ENCODE results near the gene IGSF21. TPM values are rescaled to one million over a fixed set of nuclear protein-coding genes. Genes with fewer than 3 reads are reported as not detected.
"Not testable (repeated sequence)": the region's sequence is repeated elsewhere in the genome, so short reads cannot be mapped to it uniquely, and the experiment has no call there.

The IGSF21 gene
- total RNA-seq, 1 donor from 2014 or later = 0.89 TPM

DNA sequence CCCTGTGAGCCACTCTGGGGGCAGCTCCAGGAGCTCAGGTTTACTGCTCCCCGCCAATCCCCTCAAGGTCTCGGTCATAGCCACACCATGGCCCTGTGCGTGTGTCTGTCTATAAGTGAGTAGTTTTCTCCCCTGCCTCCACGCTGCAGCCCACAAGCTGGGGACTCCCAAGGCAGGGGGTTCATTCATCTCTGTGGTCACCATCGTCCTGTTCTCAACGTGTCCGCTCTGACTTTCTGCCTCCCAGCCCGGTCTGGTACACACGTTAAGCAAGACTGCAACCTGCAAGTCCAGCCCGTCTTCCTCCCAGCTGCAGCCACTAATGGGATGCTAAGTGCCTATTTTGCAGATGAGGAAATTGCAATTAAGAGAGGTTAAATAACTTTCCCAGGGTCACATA lies 49.8 kb downstream of the IGSF21 start:
- intact Hi-C loops (cut with DNase I) = no loop called here
- DNase-seq (no peak), ATAC-seq (ENCODE audit: poor library complexity) (no peak)

DNA sequence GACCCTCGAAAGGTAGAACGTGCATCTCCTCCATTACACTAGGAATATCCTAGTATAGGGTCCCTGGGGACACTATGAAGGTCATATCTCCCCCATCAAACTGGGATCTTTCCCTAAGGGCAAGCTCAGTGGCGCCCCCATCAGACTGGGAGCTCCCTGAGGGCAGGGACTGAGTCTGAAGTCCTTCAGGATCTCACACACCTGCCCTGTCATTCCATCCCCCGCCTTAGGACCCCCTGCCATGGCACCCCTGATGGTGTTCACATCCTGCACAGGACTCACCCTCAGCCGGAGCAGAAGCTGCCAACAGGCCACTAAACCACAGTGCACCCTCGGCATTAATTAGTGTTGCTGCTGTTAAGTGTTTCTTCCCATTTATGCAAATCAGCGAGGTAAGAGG lies 50.4 kb downstream of the IGSF21 start:
- ATAC-seq (ENCODE audit: poor library complexity) = no peak
- DNase-seq = no peak
- intact Hi-C loops (cut with DNase I) = no loop called here

DNA sequence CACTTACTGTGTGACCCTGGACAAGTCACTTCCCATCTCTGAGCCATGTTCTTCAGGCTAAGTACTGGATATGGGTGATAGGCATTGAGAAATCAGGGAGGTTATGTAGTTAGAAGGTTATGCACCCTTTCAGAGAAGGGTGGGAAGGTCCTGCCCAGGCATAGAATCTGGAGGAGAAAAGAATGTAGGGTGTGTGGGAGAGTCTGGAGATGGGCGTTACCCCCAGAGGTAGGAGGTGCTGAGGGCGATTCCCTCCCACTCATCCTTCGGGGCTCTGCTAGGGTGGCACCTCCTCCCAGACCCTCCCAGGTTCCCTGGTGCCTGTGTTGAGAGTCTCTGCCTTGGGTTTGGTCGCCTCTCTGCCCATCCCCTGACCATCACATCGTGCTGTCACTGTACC lies 51.1 kb downstream of the IGSF21 start:
- no peak for ATAC-seq (ENCODE audit: poor library complexity)
- no peak for DNase-seq
- intact Hi-C loops (cut with DNase I) = no loop called here

DNA sequence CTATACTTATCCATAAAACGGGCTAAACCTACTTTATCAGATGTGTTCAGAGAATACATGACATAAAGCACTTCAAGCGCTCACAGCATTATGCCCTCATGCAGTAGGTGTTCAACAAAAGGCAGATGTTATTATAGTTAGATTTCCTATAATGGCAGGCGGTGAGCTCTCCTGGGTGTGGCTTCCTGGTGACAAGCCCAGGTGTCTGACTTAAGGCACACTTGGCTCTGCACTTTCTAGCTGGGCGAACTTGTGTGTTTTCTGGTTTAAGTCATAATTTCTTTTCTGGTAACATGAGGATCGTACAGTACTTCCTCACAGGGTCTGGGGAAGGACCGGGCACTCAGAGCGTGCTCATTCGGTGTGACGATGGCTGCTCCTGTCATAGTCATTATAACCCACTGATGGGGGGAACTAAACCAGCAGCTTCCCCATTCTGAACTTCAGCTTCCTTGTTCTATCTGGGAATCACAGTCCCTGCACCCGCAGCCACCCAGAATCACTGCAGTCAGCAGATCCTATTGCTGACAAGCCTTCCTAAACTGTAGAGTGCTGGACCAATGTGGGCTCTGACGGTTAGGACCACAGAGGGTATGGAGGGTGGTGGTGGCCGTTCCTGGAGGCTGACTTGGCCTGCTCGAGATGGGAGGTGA lies 52.8 kb downstream of the IGSF21 start:
- peak; percentile 64 for DNase-seq
- intact Hi-C loops (cut with DNase I) = no loop called here
- peak; percentile 81 for ATAC-seq (ENCODE audit: poor library complexity)

DNA sequence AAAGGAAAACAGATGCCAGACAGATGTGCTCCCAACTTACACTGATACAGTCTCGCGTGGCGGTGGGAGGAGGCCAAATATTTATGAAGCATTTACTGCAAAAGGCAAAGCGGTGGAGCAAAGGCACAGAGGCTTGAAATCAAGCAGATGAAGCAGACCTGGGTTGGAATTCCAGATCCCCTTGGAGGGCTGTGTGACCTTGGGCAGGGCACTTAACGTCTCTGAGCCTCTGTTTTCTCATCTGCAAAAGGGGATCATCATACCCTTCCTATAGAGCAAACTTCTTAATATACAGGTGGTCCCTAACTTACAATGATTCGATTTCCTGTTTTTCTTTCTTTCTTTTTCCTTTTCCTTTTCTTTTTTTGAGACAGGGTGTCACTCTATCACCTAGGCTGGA lies 54.1 kb downstream of the IGSF21 start:
- ATAC-seq (ENCODE audit: poor library complexity) (no peak), DNase-seq (no peak)
- intact Hi-C loops (cut with DNase I) = no loop called here

DNA sequence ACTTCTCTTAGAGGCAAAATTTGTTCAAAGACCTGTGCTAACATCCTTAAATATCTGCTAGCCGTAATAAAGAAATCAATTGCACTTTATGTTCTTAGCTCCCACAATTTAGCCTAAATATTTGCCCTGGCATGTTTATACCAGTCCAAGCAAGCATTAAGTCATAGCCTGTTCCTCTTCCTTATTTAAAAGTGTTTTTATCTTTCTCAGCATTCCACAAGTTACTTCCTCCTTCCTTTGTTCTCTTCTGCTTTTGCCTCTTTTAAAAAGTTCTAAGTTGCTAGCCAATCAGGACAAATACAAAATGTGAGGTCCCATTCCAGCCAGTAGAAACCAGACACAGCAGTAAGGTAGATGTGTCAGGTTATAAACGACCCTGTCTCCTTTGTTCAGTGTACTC lies 58.0 kb downstream of the IGSF21 start:
- intact Hi-C loops (cut with DNase I); DNase-seq; ATAC-seq (ENCODE audit: poor library complexity): not testable (repeated sequence)

DNA sequence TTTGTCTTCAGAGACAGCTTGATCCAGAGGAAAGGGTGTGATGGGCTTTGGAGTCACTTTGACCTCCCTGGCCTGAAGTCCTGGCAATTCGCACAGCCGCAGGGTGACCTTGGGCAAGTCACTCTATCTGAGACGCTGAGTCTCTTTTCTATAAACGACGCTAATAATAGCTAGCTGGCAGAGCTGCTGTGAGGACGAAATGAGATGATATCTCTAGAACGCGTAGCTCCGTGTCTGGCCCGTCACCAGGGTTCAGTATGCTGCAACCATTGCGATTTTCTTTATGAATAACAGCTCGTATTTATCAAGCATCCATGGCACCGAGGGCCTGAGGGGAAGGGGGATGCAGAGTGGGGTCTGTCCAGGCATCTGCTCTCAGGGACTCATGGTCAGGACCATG lies 58.7 kb downstream of the IGSF21 start:
- intact Hi-C loops (cut with DNase I) = no loop called here
- no peak for DNase-seq

DNA sequence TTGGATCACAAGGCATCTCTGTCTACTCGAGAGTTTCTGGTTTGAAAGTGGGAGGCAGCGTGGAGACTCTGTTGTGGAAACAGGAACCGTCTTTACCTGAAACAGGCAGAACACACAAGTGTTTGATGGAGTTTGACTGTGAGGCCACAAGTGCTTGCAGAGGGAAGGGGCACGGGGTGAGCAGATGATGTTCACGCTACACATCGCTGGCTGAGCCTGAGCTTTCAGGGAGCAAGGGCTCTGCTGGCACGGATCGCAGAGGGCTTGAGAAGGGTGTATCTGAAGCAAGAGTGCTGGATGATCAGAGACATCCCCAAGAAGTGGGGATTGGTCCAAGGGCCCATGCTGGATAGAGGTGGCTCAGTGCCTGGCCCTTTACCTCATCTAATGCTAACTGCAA lies 59.3 kb downstream of the IGSF21 start:
- DNase-seq (no peak), ATAC-seq (ENCODE audit: poor library complexity) (no peak)
- intact Hi-C loops (cut with DNase I) = no loop called here

More for the DNA sequence above, 58.7 kb downstream of the IGSF21 start:
- peak; percentile 48 for ATAC-seq (ENCODE audit: poor library complexity)

DNA sequence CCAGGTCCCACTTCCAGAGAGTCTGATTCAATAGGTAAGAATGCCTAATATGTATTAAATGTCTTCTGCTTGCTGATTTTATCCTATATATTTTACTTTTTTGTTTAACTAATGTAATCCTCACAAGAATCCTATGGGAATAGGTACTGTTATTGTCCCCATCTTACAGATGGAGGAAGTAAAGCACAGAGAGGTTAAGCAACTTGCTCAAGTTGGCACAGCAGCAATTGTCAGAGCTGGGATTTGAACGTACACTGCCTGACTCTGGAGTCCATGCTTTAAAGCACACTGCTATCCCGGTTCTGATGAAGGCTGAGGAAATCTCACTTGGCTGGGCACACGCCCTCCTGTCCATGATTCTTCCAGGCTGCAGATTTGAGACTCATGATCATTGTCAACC lies 62.8 kb downstream of the IGSF21 start:
- no peak for ATAC-seq (ENCODE audit: poor library complexity)
- intact Hi-C loops (cut with DNase I) = no loop called here
- DNase-seq = no peak

DNA sequence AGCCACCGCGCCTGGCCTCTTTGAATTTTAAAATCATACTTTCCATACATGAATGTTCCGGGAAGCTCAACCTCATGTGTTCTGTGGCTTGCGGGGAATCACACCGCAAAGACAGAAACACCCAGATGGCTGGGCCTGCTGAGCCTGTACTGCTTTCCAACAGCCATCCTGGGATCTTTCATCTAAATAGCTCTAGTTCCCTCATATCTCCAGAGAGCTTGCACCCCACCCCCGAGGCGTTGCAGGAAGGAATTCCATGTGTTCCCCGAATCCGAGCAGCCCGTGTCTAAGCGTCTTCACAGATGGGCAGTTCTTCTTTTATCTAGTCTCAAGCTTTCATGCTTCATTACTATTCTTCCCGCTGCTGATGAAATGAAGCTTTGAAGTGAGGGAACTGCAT lies 66.4 kb downstream of the IGSF21 start:
- intact Hi-C loops (cut with DNase I) = no loop called here
- ATAC-seq (ENCODE audit: poor library complexity) (no peak), DNase-seq (no peak)

DNA sequence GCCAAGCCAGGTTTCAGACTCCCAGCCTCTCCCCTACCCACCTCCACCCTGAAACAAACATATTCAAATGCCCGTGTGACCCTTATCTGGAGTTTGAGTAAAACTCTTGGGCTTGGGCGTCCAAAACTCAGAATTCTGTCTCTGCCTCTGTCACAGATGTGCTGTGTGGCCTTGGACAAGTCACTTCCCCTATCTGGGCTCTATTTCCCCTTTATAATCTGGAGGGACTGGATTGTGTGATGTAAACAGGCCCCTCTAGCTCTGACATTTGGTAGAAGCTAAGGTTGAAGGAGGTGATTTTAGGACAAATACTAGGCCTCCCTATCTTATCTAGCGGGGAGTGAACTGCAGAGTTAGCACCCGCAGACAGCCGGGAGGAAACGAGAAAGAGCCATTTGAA lies 67.5 kb downstream of the IGSF21 start:
- no peak for ATAC-seq (ENCODE audit: poor library complexity)
- intact Hi-C loops (cut with DNase I) = no loop called here

DNA sequence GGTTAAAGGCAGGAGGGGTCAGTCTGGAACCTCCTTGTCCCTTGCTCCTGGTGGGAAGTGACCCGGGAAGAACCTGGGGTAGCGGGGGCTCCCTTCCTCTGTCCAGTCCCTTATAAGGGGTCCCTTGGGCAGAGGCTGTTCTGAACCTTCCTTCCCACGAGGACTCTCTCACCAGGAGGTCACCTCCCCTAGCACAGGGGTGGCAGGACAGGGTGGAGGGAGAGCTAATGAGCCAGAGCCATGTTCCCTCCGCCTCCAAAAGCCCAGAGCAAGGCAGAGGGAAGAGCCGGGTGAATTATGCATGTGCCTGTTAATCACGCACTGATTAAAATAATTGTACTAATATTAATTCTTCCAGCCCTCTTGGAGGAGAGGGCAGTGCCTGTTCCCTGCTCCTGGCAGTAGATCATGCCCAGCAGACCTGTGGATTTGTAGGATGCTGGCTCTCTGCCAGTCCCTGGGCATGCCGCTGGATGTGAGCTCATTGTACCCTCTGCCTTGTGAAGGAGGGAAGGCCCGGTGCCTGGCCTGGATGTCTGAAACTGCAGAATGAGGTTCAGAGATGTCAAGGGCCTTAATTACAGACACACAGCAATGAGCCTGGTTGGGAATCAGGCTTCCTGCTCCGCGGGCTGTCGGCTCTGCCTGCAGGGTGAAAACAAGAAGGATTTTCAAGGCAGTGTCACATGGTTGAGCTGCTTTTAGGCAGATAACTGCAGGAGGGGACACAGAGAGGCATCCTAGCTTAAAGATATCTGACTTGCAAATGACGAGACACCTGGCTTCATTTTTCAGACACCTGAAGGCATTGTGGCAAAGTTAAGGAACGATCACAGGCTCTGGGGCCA lies 68.2 kb downstream of the IGSF21 start:
- peak; percentile 73 for ATAC-seq (ENCODE audit: poor library complexity)
- peak; percentile 64 for DNase-seq
- intact Hi-C loops (cut with DNase I) = no loop called here

More for the DNA sequence above, 67.5 kb downstream of the IGSF21 start:
- DNase-seq = no peak

DNA sequence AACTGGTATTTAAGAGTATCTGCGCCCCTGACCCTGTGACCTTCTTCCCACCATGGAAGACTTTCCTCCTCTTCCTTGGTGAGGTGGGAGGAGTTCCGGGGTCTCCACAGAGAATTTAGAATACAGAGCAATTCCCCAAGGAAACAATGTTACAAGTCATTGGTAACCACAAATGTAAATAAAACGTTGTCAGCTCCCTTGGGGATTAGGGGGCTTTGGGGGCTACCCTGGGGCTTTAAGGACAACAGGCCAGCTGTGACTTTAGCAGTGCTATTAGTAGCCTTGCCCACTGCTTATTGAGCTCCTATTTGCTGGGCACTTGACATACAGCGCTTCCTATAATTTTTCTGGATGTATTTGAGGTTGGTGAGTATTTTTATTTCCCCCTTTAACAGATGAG lies 69.0 kb downstream of the IGSF21 start:
- no peak for ATAC-seq (ENCODE audit: poor library complexity)
- no peak for DNase-seq
- intact Hi-C loops (cut with DNase I) = no loop called here

DNA sequence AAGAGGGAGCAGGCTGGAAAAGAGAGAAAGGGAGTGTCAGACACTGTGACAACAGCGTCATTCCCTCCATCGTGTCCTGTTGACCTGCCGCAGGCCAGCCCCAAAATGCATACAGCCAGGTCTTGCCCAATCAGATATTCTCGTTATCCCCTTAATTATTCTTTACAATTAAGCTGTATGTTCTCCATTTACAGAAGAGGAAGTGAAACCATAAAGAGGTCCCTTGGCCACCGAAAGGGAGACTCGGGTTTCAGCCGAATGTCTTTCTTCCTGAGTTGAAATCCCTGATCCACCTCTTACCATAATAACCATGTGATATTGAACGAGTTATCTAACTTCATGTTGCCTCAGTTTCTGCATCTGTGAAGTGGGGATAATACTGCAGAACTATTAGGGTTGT lies 70.5 kb downstream of the IGSF21 start:
- intact Hi-C loops (cut with DNase I) = no loop called here
- no peak for ATAC-seq (ENCODE audit: poor library complexity)

DNA sequence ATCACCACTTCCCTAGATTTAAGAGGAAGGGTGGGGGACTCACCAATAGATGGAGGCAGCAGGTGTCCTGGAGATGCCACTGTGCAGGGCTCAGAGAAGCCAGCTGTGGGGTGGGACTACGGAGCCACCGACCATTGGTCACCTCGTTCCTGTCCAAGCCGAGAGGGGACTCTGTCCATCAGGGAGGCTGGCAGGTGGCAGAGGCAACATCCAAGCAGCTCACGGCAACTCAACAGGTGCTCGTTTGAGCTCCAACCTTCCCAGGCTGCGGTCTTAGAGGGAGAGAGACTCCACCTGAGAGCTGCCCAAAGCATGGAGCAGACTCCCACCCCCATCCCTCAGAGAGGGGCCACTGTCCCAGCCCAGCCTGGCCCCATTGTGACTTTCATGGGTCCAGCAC lies 71.4 kb downstream of the IGSF21 start:
- ATAC-seq (ENCODE audit: poor library complexity) (no peak), DNase-seq (no peak)
- intact Hi-C loops (cut with DNase I) = no loop called here

More for the DNA sequence above, 70.5 kb downstream of the IGSF21 start:
- DNase-seq = no peak

DNA sequence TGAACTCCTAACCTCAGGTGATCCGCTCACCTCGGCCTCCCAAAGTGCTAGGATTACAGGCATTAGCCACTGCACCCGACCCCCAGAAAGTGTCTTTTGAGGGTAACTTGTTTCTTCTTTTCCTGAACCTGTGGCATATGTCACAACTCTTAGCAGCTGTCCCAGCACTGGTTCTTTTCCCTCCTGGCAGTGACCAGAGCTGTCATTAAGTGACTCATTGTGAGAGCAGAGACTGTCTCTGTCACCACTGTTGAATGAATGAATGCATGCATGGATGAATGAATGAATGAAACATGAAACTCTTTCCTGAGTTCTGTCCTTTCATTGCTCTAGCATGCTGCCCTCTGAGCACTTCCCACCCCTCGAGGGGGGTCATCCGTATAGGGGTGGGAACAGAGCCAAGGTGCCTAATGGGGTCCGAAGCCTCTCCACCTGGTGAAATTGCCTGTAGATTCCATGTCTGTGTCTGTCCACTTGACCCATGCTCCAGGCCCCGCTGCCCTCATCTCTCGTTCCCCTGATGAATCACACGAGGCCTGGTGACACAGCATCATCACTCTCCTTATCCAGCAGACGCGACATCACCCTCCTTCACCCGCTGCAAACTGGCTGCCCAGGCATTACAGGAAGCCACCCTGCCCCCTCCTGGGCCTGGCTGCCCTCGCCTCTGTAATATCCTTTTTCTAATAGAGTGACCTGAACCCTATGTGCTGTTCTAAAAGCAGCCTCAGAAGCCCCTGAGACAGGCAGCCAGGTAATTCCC lies 75.0 kb downstream of the IGSF21 start:
- no peak for ATAC-seq (ENCODE audit: poor library complexity)
- no peak for DNase-seq
- intact Hi-C loops (cut with DNase I) = no loop called here

DNA sequence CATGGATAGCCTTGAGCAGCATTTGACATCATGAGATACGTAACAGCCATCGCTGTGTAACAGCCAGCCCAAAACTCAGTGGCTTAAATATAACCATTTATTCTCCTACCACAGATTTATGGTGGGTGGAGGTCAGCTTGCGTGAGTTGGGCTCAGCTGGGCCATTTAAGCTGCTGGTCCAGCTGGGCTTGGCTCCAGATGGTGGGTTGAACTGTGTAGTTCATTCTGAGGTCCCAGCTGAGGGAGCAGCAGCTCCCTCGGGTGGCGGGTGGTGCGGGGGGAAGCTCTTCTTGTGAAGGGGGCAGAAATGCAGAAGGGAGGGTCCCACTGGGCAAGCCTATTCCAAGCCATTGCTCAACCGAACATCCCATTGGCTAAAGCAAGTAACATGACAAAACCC lies 75.9 kb downstream of the IGSF21 start:
- intact Hi-C loops (cut with DNase I) = no loop called here
- DNase-seq = no peak
- no peak for ATAC-seq (ENCODE audit: poor library complexity)

DNA sequence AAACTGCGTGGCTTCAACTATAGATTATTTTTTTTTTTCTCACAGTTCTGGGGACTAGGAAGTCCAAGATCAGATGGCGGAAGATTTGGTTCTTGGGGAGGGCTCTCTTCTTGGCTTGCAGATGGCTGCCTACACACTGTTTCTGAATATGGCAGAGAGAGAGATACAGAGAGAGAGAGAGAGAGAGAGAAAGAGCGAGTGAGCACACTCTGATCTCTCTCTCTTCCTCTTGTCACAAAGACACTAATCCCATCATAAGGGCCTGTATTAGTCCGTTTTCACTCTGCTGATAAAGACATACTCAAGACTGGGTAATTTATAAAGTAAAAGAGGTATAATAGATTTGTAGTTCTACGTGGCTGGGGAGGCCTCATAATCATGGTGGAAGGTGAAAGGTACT lies 79.5 kb downstream of the IGSF21 start:
- intact Hi-C loops (cut with DNase I) = no loop called here
- ATAC-seq (ENCODE audit: poor library complexity) = no peak
- DNase-seq = no peak

DNA sequence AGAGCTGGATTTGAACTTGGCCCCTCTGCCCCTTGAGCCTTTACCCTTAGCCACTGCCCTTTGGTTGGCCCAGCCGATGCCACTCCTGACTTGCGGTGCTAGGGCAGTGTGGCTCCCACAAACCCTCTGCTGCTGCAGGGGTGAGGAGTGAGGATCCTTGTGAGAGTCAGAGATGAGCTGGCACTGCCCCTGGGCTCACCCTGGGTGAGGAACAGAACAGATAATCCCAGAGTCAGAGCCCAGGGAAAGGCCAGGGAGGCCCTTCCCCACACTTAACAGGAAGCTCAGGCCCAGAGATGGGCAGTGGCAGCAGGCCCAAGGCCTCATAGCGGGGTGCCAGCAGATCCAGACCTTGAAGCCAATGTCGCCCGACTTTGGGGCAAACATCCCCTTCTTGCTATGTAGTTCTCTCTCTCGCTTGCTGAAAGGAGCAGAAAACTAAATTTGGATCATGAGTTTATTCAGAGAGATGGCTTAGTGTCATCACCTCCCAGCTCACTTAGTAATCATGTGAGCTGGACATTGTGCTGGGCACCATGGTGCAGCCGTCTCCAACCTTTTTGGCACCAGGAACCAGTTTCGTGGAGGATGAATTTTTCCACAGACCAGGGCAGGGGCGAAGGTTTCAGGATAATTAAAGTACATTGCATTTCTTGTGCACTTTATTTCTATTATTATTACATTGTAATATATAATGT lies 81.4 kb downstream of the IGSF21 start:
- ATAC-seq (ENCODE audit: poor library complexity) (peak; percentile 22), DNase-seq (no peak)
- intact Hi-C loops (cut with DNase I) = no loop called here

Data from Right ventricle myocardium superior (tissue), 1 donor.